Gastrocnemius medialis (tissue), 4 donors: Measurements from ENCODE around the gene GPC6.

Experiments
- POLR2A ChIP-seq, 2 donors: fragments of 450-650 bp; IDR thresholded peaks; one replicate each; pipeline ENCODE4 v1.6.1; 2017; ENCODE audit warnings: antibody characterized with exemption in 2 of 2, mild to moderate bottlenecking in 2 of 2, moderate library complexity in 2 of 2
- TF ChIP-seq, protein P1 (sequence below), 5 experiments: fragments of 450-650 bp in 3 of 5; fragments of 200-600 bp in 2 of 5; sonication (generic) in 2 of 5; IDR thresholded peaks in 4 of 5; conservative IDR thresholded peaks in 1 of 5; 1 replicate in 4 of 5; 2 replicates in 1 of 5; pipeline ENCODE4 v1.5.1; 2016 to 2019; ENCODE audit warnings: antibody characterized with exemption in 5 of 5, mild to moderate bottlenecking in 3 of 5, moderate library complexity in 3 of 5

DNA sequence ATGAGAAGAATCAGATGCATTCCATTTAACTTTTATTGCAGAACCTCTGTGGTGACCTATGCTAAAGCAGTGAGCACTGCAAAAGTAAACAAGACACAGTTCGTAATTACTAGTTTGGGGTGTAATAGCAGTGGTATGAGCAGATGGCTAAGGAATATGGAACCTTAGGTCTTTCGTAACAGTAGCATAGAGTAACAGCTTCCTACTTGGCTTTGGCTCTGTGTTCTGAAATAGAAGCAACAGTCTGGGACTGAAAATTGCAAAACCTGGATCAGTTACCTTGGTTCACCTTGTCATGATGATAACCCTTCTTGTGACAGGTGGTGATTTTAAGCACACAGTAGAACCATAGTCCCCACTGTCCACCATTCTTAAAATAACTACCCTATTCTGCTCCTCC, 303.4 kb downstream of the GPC6 start:
- TF ChIP-seq, protein P1, sequence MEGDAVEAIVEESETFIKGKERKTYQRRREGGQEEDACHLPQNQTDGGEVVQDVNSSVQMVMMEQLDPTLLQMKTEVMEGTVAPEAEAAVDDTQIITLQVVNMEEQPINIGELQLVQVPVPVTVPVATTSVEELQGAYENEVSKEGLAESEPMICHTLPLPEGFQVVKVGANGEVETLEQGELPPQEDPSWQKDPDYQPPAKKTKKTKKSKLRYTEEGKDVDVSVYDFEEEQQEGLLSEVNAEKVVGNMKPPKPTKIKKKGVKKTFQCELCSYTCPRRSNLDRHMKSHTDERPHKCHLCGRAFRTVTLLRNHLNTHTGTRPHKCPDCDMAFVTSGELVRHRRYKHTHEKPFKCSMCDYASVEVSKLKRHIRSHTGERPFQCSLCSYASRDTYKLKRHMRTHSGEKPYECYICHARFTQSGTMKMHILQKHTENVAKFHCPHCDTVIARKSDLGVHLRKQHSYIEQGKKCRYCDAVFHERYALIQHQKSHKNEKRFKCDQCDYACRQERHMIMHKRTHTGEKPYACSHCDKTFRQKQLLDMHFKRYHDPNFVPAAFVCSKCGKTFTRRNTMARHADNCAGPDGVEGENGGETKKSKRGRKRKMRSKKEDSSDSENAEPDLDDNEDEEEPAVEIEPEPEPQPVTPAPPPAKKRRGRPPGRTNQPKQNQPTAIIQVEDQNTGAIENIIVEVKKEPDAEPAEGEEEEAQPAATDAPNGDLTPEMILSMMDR (IDR thresholded peaks at IDR 0.05 in 4 of 5, conservative IDR thresholded peaks at IDR 0.05 in 1 of 5), result no peak
- TF ChIP-seq POLR2A (IDR thresholded peaks at IDR 0.05), result no peak
